ENCODE data around the gene JUNB. TPM values are rescaled to one million over a fixed set of nuclear protein-coding genes. Genes with fewer than 3 reads are reported as not detected.

Gene JUNB
- total and polyA plus RNA-seq, 10 of the 15 experiments (the other 5 are each of a cell fraction or from before 2014, with no cell fraction given), result 0.55 to 144 (median 68.3) TPM

DNA sequence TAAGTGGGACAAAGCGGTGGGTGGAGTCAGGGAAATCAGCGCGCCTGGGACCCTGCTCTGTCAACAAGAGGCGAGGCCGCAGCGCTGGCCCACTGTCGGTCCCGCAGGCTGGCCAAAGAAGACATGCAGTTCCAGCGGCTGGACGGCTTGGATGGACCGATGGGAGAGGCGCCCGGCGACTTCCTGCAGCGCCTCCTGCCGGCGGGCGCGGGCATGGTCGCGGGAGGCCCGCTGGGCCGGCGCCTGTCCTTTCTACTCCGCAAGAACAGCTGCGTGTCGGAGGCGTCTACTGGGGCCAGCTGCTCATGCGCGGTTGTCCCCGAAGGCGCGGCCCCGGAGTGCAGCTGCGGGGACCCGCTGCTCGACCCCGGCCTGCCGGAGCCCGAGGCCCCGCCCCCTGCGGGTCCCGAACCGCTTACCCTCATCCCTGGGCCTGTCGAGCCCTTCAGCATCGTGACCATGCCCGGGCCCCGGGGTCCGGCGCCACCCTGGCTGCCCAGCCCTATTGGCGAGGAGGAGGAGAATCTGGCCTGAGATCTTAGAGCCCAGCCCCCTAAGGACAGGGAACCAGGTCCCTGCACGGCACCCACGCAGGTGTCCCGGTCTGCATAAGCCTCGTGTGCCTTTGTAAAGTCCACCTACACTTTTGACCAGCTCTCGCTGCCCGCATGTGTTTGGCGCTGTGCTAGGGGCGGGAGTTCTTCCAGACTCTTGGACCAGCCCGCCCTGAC lies 33.6 kb upstream of the JUNB start:
- SMC1A ChIA-PET (ENCODE audit: uncharacterized antibody, unreplicated experiment), result interaction anchor here (0.6 to 1.7 kb wide), 8 partner anchors 21 to 90 kb away, joined by 3 to 6 read pairs (median 3); partner anchors contain the start of genes FBXW9 and GET3

More for the DNA sequence above, 33.6 kb upstream of the JUNB start:
- peak overlapping the region; percentile 65; the same call in 1 of the 2 replicates for H2AFZ ChIP-seq (ENCODE audit: control insufficient read depth, low read depth, low read length)
- H3K27ac ChIP-seq (ENCODE audit: control insufficient read depth, insufficient read depth), result no peak overlapping the region
- no peak overlapping the region for H3K9ac ChIP-seq (ENCODE audit: control insufficient read depth, insufficient read depth, low read length)
- peak overlapping the region; percentile 32; the same call in 1 of the 2 replicates for H3K4me3 ChIP-seq
- H3K4me1 ChIP-seq (ENCODE audit: control insufficient read depth, insufficient read depth, low read length), result no peaks in the 10 kb centered on the region
- H3K36me3 ChIP-seq (ENCODE audit: control insufficient read depth in 2 of 2, insufficient read depth in 2 of 2, low read length in 1 of 2), result no peaks in the 10 kb centered on the region
- DNase-seq (ENCODE audit: low read depth, low spot score) (no peak), FAIRE-seq (peak; percentile 47), ATAC-seq (peak; percentile 93)
- ChIA-PET RAD21 (ENCODE audit: unreplicated experiment) (interaction anchor here (0.6 to 1.0 kb wide), 3 partner anchors 23 to 89 kb away, joined by 3 read pairs; partner anchors contain the start of gene TRIR), POLR2A (interaction anchor here (0.6 kb wide), 1 partner anchor 141 kb away, joined by 3 read pairs; no protein-coding TSS in a partner anchor), CTCF (interaction anchor here (0.6 to 17.0 kb wide), 21 partner anchors 8 to 961 kb away, joined by 3 to 426 read pairs (median 5); partner anchors contain the start of genes DHPS, FBXW9, GET3 and JUNB)
- WGBS (ENCODE audit: insufficient coverage, insufficient replicate concordance, low lambda C conversion rate, missing lambda C conversion rate), result 12% methylated on average over 50 of the region's 60 CpGs
- no peaks in the 10 kb centered on the region for H3K79me2 ChIP-seq (ENCODE audit: control insufficient read depth, insufficient read depth, low read length)
- H3K27me3 ChIP-seq (replicated peaks in 1 of 2; ENCODE audit: control insufficient read depth in 2 of 2, insufficient read depth in 2 of 2, low read length in 1 of 2), result peaks cover 0 to 2% of the 10 kb centered on the region in 2 experiments; a peak in 1 of 4 replicates
- H3K4me2 ChIP-seq (ENCODE audit: control insufficient read depth, insufficient read depth), result peak overlapping the region; percentile 93
- H3K9me3 ChIP-seq (replicated peaks; ENCODE audit: control insufficient read depth, insufficient read depth, low read length), result no peaks in the 10 kb centered on the region
- no peaks in the 10 kb centered on the region for H4K20me1 ChIP-seq (ENCODE audit: control insufficient read depth, insufficient read depth)
- BruUV-seq (replicated peaks), result no TSS peak
- in situ Hi-C loops (cut with MboI), result no loop called here
- intact Hi-C loops (cut with micrococcal nuclease; ENCODE audit: unreplicated experiment), result loop anchor here (1.0 to 5.0 kb wide), 2 partner anchors 40 to 195 kb away; no protein-coding TSS in a partner anchor
- TF ChIP-seq TCF3 (IDR thresholded peaks at IDR 0.05; ENCODE audit: borderline replicate concordance, insufficient read depth, low read depth, low read length) (0 out of 2 replicates have a peak, but pooled peaks have one; percentile 59), NR2C2 (IDR thresholded peaks at IDR 0.05; ENCODE audit: borderline replicate concordance, control insufficient read depth, insufficient read length, low read depth) (no peak), RB1 (IDR thresholded peaks at IDR 0.05; ENCODE audit: borderline replicate concordance) (peak; percentile 22; the same call in 1 of the 2 replicates), NRF1 (conservative IDR thresholded peaks at IDR 0.05; ENCODE audit: low read depth, low read length) (0 out of 2 replicates have a peak, but pooled peaks have one; percentile 24), DPF2 (IDR thresholded peaks at IDR 0.05) (peak; percentile 20; the same call in 1 of the 2 replicates), SMC3 (IDR thresholded peaks at IDR 0.05; ENCODE audit: borderline replicate concordance, low read length) (peak; percentile 71), TCF12 (IDR thresholded peaks at IDR 0.05; ENCODE audit: low read depth, low read length) (peak; percentile 68), YY1 (IDR thresholded peaks at IDR 0.05; ENCODE audit: low read depth, low read length) (0 out of 2 replicates have a peak, but pooled peaks have one; percentile 57), IKZF1 (conservative IDR thresholded peaks at IDR 0.05) (peak; percentile 66), SMAD5 (IDR thresholded peaks at IDR 0.05; ENCODE audit: low read depth) (no peak), BHLHE40 (IDR thresholded peaks at IDR 0.05; ENCODE audit: borderline replicate concordance in 1 of 2, low read depth in 2 of 2, low read length in 1 of 2) (peak in 1 of 2 experiments; percentile 13; a peak in 1 of 4 replicates), RAD21 (IDR thresholded peaks at IDR 0.05; ENCODE audit: insufficient read depth, low read depth, low read length) (peak; percentile 49), GATAD2B (conservative IDR thresholded peaks at IDR 0.05; ENCODE audit: low read depth) (0 out of 2 replicates have a peak, but pooled peaks have one; percentile 33), ETV6 (conservative IDR thresholded peaks at IDR 0.05 in 1 of 2, IDR thresholded peaks at IDR 0.05 in 1 of 2; ENCODE audit: borderline replicate concordance in 1 of 2, low read depth in 1 of 2) (no peak), TARDBP (IDR thresholded peaks at IDR 0.05; ENCODE audit: borderline replicate concordance) (no peak), CTCF (IDR thresholded peaks at IDR 0.05 in 2 of 3, conservative IDR thresholded peaks at IDR 0.05 in 1 of 3; ENCODE audit: control insufficient read depth in 2 of 3, extremely low read depth in 1 of 3, insufficient read depth in 1 of 3, low read depth in 3 of 3, low read length in 3 of 3) (peak; percentile 82 to 91 (median 89))
- TF ChIP-seq, protein P1, sequence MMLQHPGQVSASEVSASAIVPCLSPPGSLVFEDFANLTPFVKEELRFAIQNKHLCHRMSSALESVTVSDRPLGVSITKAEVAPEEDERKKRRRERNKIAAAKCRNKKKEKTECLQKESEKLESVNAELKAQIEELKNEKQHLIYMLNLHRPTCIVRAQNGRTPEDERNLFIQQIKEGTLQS (IDR thresholded peaks at IDR 0.05; ENCODE audit: borderline replicate concordance, extremely low read depth, low read depth, low read length), result 0 out of 2 replicates have a peak, but pooled peaks have one; percentile 10
- TF ChIP-seq, protein P2, sequence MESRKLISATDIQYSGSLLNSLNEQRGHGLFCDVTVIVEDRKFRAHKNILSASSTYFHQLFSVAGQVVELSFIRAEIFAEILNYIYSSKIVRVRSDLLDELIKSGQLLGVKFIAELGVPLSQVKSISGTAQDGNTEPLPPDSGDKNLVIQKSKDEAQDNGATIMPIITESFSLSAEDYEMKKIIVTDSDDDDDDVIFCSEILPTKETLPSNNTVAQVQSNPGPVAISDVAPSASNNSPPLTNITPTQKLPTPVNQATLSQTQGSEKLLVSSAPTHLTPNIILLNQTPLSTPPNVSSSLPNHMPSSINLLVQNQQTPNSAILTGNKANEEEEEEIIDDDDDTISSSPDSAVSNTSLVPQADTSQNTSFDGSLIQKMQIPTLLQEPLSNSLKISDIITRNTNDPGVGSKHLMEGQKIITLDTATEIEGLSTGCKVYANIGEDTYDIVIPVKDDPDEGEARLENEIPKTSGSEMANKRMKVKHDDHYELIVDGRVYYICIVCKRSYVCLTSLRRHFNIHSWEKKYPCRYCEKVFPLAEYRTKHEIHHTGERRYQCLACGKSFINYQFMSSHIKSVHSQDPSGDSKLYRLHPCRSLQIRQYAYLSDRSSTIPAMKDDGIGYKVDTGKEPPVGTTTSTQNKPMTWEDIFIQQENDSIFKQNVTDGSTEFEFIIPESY (IDR thresholded peaks at IDR 0.05), result no peak

All from GM12878 (cell line).